ENCODE results near the gene KCNH6. TPM values are rescaled to one million over a fixed set of nuclear protein-coding genes. Genes with fewer than 3 reads are reported as not detected.

KCNH6 gene
- total and polyA plus RNA-seq, 4 donors = 0.09 TPM; not detected in 3

DNA sequence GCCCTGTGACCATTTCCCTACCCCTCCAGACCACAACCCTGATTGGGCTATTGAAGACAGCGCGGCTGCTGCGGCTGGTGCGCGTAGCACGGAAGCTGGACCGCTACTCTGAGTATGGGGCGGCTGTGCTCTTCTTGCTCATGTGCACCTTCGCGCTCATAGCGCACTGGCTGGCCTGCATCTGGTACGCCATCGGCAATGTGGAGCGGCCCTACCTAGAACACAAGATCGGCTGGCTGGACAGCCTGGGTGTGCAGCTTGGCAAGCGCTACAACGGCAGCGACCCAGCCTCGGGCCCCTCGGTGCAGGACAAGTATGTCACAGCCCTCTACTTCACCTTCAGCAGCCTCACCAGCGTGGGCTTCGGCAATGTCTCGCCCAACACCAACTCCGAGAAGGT is 12.5 kb downstream of the KCNH6 start:
- Histone ChIP-seq H3K4me1 (ENCODE audit: control insufficient read depth in 4 of 4, insufficient read depth in 4 of 4, low read length in 3 of 4) (no peaks in the 10 kb centered on the region), H3K4me3 (ENCODE audit: low read depth in 1 of 3, low read length in 3 of 3) (no peak overlapping the region), H3K27ac (ENCODE audit: low read depth in 1 of 2, low read length in 2 of 2) (no peak overlapping the region), H3K9ac (ENCODE audit: low read depth in 1 of 2, low read length in 2 of 2) (no peak overlapping the region), H3K36me3 (ENCODE audit: control insufficient read depth in 4 of 4, insufficient read depth in 3 of 4, low read depth in 1 of 4, low read length in 3 of 4) (no peaks in the 10 kb centered on the region), H3K27me3 (ENCODE audit: control insufficient read depth in 4 of 4, insufficient read depth in 4 of 4, low read length in 3 of 4) (peaks cover 0 to 10% (median 4%) of the 10 kb centered on the region in 4 donors), H3K9me3 (ENCODE audit: control insufficient read depth in 4 of 4, low read length in 3 of 4) (no peaks in the 10 kb centered on the region)
- WGBS = 95% methylated on average over 24 of the region's 24 CpGs
- DNase-seq (ENCODE audit: low spot score) = no peak
- TF ChIP-seq RAD21 (IDR thresholded peaks at IDR 0.05) = no peak

DNA sequence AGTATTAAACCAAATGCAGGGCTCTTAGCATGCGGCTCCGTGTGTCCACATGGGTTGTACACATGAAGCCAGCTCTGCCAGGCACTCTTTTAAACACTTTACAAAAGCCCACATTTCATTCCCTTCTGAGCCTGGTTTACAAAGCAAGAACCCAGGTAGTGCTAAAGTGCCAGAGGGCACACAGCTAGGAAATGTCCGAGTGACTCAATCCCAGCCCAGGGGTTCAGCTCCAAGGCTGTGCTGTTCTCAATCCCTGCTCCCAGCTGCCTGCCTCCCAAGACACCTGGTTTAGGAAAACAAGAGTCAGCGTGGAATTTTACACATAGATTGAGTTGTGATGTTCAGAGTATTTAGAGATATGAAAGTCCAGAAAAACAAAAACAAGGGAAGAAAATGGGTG is 13.8 kb downstream of the KCNH6 start:
- H3K27me3 ChIP-seq (ENCODE audit: control insufficient read depth in 4 of 4, insufficient read depth in 4 of 4, low read length in 3 of 4) = peaks cover 0 to 10% (median 4%) of the 10 kb centered on the region in 4 donors
- no peak overlapping the region for H3K4me3 ChIP-seq (ENCODE audit: low read depth in 1 of 3, low read length in 3 of 3)
- no peak overlapping the region for H3K9ac ChIP-seq (ENCODE audit: low read depth in 1 of 2, low read length in 2 of 2)
- H3K27ac ChIP-seq (ENCODE audit: low read depth in 1 of 2, low read length in 2 of 2) = no peak overlapping the region
- H3K36me3 ChIP-seq (ENCODE audit: control insufficient read depth in 4 of 4, insufficient read depth in 3 of 4, low read depth in 1 of 4, low read length in 3 of 4) = no peaks in the 10 kb centered on the region
- H3K9me3 ChIP-seq (ENCODE audit: control insufficient read depth in 4 of 4, low read length in 3 of 4) = no peaks in the 10 kb centered on the region
- WGBS = 88% methylated on average over 4 of the region's 4 CpGs
- TF ChIP-seq HNF4G (IDR thresholded peaks at IDR 0.05) (no peak), FOXA1 (IDR thresholded peaks at IDR 0.05) (no peak), YY1 (IDR thresholded peaks at IDR 0.05) (no peak), GABPA (IDR thresholded peaks at IDR 0.05 in 1 of 2, conservative IDR thresholded peaks at IDR 0.05 in 1 of 2) (no peak), SP1 (IDR thresholded peaks at IDR 0.05) (no peak), EGR1 (IDR thresholded peaks at IDR 0.05; ENCODE audit: low read depth in 2 of 2) (no peak), RXRA (IDR thresholded peaks at IDR 0.05) (no peak), HNF4A (conservative IDR thresholded peaks at IDR 0.05) (no peak), RAD21 (IDR thresholded peaks at IDR 0.05) (no peak), TAF1 (conservative IDR thresholded peaks at IDR 0.05) (no peak), NR2F2 (IDR thresholded peaks at IDR 0.05) (no peak), JUND (IDR thresholded peaks at IDR 0.05) (no peak), FOXA2 (IDR thresholded peaks at IDR 0.05) (no peak)
- TF ChIP-seq, protein P1, sequence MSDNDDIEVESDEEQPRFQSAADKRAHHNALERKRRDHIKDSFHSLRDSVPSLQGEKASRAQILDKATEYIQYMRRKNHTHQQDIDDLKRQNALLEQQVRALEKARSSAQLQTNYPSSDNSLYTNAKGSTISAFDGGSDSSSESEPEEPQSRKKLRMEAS (IDR thresholded peaks at IDR 0.05) = no peak
- TF ChIP-seq, protein P2, sequence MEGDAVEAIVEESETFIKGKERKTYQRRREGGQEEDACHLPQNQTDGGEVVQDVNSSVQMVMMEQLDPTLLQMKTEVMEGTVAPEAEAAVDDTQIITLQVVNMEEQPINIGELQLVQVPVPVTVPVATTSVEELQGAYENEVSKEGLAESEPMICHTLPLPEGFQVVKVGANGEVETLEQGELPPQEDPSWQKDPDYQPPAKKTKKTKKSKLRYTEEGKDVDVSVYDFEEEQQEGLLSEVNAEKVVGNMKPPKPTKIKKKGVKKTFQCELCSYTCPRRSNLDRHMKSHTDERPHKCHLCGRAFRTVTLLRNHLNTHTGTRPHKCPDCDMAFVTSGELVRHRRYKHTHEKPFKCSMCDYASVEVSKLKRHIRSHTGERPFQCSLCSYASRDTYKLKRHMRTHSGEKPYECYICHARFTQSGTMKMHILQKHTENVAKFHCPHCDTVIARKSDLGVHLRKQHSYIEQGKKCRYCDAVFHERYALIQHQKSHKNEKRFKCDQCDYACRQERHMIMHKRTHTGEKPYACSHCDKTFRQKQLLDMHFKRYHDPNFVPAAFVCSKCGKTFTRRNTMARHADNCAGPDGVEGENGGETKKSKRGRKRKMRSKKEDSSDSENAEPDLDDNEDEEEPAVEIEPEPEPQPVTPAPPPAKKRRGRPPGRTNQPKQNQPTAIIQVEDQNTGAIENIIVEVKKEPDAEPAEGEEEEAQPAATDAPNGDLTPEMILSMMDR (IDR thresholded peaks at IDR 0.05; ENCODE audit: low read depth, low read length, missing input control) = no peak
- TF ChIP-seq, protein P3, sequence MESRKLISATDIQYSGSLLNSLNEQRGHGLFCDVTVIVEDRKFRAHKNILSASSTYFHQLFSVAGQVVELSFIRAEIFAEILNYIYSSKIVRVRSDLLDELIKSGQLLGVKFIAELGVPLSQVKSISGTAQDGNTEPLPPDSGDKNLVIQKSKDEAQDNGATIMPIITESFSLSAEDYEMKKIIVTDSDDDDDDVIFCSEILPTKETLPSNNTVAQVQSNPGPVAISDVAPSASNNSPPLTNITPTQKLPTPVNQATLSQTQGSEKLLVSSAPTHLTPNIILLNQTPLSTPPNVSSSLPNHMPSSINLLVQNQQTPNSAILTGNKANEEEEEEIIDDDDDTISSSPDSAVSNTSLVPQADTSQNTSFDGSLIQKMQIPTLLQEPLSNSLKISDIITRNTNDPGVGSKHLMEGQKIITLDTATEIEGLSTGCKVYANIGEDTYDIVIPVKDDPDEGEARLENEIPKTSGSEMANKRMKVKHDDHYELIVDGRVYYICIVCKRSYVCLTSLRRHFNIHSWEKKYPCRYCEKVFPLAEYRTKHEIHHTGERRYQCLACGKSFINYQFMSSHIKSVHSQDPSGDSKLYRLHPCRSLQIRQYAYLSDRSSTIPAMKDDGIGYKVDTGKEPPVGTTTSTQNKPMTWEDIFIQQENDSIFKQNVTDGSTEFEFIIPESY (IDR thresholded peaks at IDR 0.05) = no peak
- TF ChIP-seq, protein P4, sequence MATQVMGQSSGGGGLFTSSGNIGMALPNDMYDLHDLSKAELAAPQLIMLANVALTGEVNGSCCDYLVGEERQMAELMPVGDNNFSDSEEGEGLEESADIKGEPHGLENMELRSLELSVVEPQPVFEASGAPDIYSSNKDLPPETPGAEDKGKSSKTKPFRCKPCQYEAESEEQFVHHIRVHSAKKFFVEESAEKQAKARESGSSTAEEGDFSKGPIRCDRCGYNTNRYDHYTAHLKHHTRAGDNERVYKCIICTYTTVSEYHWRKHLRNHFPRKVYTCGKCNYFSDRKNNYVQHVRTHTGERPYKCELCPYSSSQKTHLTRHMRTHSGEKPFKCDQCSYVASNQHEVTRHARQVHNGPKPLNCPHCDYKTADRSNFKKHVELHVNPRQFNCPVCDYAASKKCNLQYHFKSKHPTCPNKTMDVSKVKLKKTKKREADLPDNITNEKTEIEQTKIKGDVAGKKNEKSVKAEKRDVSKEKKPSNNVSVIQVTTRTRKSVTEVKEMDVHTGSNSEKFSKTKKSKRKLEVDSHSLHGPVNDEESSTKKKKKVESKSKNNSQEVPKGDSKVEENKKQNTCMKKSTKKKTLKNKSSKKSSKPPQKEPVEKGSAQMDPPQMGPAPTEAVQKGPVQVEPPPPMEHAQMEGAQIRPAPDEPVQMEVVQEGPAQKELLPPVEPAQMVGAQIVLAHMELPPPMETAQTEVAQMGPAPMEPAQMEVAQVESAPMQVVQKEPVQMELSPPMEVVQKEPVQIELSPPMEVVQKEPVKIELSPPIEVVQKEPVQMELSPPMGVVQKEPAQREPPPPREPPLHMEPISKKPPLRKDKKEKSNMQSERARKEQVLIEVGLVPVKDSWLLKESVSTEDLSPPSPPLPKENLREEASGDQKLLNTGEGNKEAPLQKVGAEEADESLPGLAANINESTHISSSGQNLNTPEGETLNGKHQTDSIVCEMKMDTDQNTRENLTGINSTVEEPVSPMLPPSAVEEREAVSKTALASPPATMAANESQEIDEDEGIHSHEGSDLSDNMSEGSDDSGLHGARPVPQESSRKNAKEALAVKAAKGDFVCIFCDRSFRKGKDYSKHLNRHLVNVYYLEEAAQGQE (IDR thresholded peaks at IDR 0.05) = no peak
- TF ChIP-seq, protein P5, sequence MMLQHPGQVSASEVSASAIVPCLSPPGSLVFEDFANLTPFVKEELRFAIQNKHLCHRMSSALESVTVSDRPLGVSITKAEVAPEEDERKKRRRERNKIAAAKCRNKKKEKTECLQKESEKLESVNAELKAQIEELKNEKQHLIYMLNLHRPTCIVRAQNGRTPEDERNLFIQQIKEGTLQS (IDR thresholded peaks at IDR 0.05) = no peak
- no peak for DNase-seq (ENCODE audit: low spot score)
- H3K4me1 ChIP-seq (ENCODE audit: control insufficient read depth in 4 of 4, insufficient read depth in 4 of 4, low read length in 3 of 4) = no peaks in the 10 kb centered on the region
